Activated CD8-positive, alpha-beta memory T cell treated with anti-CD3 and anti-CD28 coated beads for 1 hour (primary cell): ENCODE results near the gene MYBPC2.

Experiments
- DNase-seq, 2 donors: peaks; one replicate each; pipeline ENCODE4 v3.0.0-alpha.2; 2020; ENCODE audit warnings: low read depth in 1 of 2; ENCODE audit errors: extremely low read depth in 1 of 2

The MYBPC2 gene

GRCh38 chr19:50513746-50514345, 81.2 kb downstream of the MYBPC2 start, which contains the start of gene ASPDH:
TSS of gene ASPDH (minus strand) at chr19:50513913. CDS start at chr19:50513823, 90 bp downstream.
- DNase-seq, result no peak

GRCh38 chr19:50514346-50515167, 81.9 kb downstream of the MYBPC2 start:
- DNase-seq, result no peak

GRCh38 chr19:50515168-50515561, 82.5 kb downstream of the MYBPC2 start:
- no peak for DNase-seq
